DMS53 (cell line): ENCODE data around the gene NENF.
"Not testable (repeated sequence)": the region's sequence is repeated elsewhere in the genome, so short reads cannot be mapped to it uniquely, and the experiment has no call there.

Experiments
- DNase-seq: peaks from one replicate; lab custom pipeline; 2025; lab: John Stamatoyannopoulos, UW

NENF gene

GRCh38 chr1:212432661-212433576, at the start of gene NENF:
TSS of gene NENF (plus strand) at chr1:212432920. CDS start at chr1:212432944, 24 bp downstream.
- peak; percentile 96 for DNase-seq

GRCh38 chr1:212386029-212386428, 46.7 kb upstream of the NENF start:
- no peak for DNase-seq

GRCh38 chr1:212388985-212389716, 43.6 kb upstream of the NENF start:
- DNase-seq: no peak

- not testable (repeated sequence) for DNase-seq
These were observed 36.9 kb upstream of the NENF start for GRCh38 chr1:212395678-212396437.

- peak; percentile 13 for DNase-seq
These were observed 36.1 kb upstream of the NENF start for GRCh38 chr1:212396638-212397037.

GRCh38 chr1:212397171-212397570, 35.5 kb upstream of the NENF start:
- no peak for DNase-seq

GRCh38 chr1:212401042-212401441, 31.7 kb upstream of the NENF start:
- no peak for DNase-seq

- no peak for DNase-seq
These were observed 30.7 kb upstream of the NENF start for GRCh38 chr1:212401838-212402582.

- no peak for DNase-seq
These were observed 29.9 kb upstream of the NENF start for GRCh38 chr1:212402666-212403321.

GRCh38 chr1:212410231-212410820, 22.4 kb upstream of the NENF start:
- no peak for DNase-seq

GRCh38 chr1:212412374-212412773, 20.3 kb upstream of the NENF start:
- DNase-seq: no peak

GRCh38 chr1:212413902-212414327, 18.8 kb upstream of the NENF start:
- DNase-seq: no peak

GRCh38 chr1:212414328-212415106, 18.2 kb upstream of the NENF start, which contains the start of gene PACC1:
TSS of gene PACC1 (minus strand) at chr1:212414886. CDS start at chr1:212414757, 129 bp downstream.
- DNase-seq: peak; percentile 98

- no peak for DNase-seq
These were observed 17.4 kb upstream of the NENF start for GRCh38 chr1:212415107-212415841.

- DNase-seq: no peak
These were observed 11.6 kb upstream of the NENF start for GRCh38 chr1:212421165-212421564.

- DNase-seq: no peak
These were observed 8.8 kb upstream of the NENF start for GRCh38 chr1:212423879-212424278.

GRCh38 chr1:212428496-212428895, 4.2 kb upstream of the NENF start:
- no peak for DNase-seq

- peak; percentile 27 for DNase-seq
These were observed 2.3 kb upstream of the NENF start for GRCh38 chr1:212430416-212430815.

- peak; percentile 38 for DNase-seq
These were observed 1.7 kb upstream of the NENF start for GRCh38 chr1:212430955-212431394.
